GM12891 (cell line): ENCODE measurements around the gene PHYH.

Experiments used
- POLR2A ChIP-seq: IDR thresholded peaks from 2 replicates; pipeline ENCODE4 v1.6.1; 2011; ENCODE audit warnings: low read depth, low read length, control low read depth
- SPI1 ChIP-seq: IDR thresholded peaks from 2 replicates; pipeline ENCODE4 v1.6.1; 2011; ENCODE audit warnings: low read depth, low read length, control low read depth

GRCh38 chr10:13311177-13311575, 11.3 kb upstream of the PHYH start:
- TF ChIP-seq SPI1 (no peak), POLR2A (no peak)
